ENCODE data around the gene MMADHC.
"Not testable (repeated sequence)": the region's sequence is repeated elsewhere in the genome, so short reads cannot be mapped to it uniquely, and the experiment has no call there.

MMADHC gene

GRCh38 chr2:149572102-149572953, 15.2 kb downstream of the MMADHC start:
- Histone ChIP-seq H3K9me3 (no peaks in the 10 kb centered on the region), H3K4me3 (no peak overlapping the region), H3K27me3 (no peaks in the 10 kb centered on the region), H3K27ac (peak overlapping the region; percentile 13 to 54), H3K4me1 (peaks cover 0 to 21% (median 13%) of the 10 kb centered on the region in 4 donors), H3K36me3 (peaks cover 63 to 77% (median 65%) of the 10 kb centered on the region in 3 donors)
- no peak for DNase-seq
- intact Hi-C loops (cut with DNase I; ENCODE audit: low total_unique reads), result loop anchor here (10.0 kb wide), 1 partner anchor 1738 kb away; no protein-coding TSS in a partner anchor
- TF ChIP-seq CTCF (IDR thresholded peaks at IDR 0.05), result no peak

- Histone ChIP-seq H3K4me1 (peaks cover 0 to 16% (median 8%) of the 10 kb centered on the region in 4 donors), H3K27me3 (no peaks in the 10 kb centered on the region), H3K27ac (no peak overlapping the region), H3K4me3 (no peak overlapping the region), H3K9me3 (no peaks in the 10 kb centered on the region), H3K36me3 (peaks cover 36 to 63% (median 45%) of the 10 kb centered on the region in 3 donors)
- no peak for DNase-seq
- no peak for TF ChIP-seq CTCF (IDR thresholded peaks at IDR 0.05)
- intact Hi-C loops (cut with DNase I; ENCODE audit: low total_unique reads), result no loop called here
These were observed 19.4 kb downstream of the MMADHC start for GRCh38 chr2:149568138-149568537.

GRCh38 chr2:149566652-149567051, 20.9 kb downstream of the MMADHC start:
- no peaks in the 10 kb centered on the region for H3K9me3 ChIP-seq
- TF ChIP-seq CTCF (IDR thresholded peaks at IDR 0.05), result no peak
- H3K27ac ChIP-seq, result no peak overlapping the region
- intact Hi-C loops (cut with DNase I; ENCODE audit: low total_unique reads), result no loop called here
- peaks cover 36 to 48% (median 45%) of the 10 kb centered on the region in 3 donors for H3K36me3 ChIP-seq
- H3K4me1 ChIP-seq, result peaks cover 0 to 3% (median 0%) of the 10 kb centered on the region in 4 donors
- no peaks in the 10 kb centered on the region for H3K27me3 ChIP-seq
- DNase-seq, result no peak
- no peak overlapping the region for H3K4me3 ChIP-seq

- H3K9me3 ChIP-seq; H3K4me1 ChIP-seq; H3K27me3 ChIP-seq; H3K4me3 ChIP-seq; H3K27ac ChIP-seq; intact Hi-C loops (cut with DNase I; ENCODE audit: low total_unique reads); DNase-seq: not testable (repeated sequence)
- peaks cover 29 to 43% (median 38%) of the 10 kb centered on the region in 3 donors for H3K36me3 ChIP-seq
These were observed 21.9 kb downstream of the MMADHC start for GRCh38 chr2:149565625-149566024.

- no peaks in the 10 kb centered on the region for H3K9me3 ChIP-seq
- no peak for TF ChIP-seq CTCF (IDR thresholded peaks at IDR 0.05)
- no peak overlapping the region for H3K4me3 ChIP-seq
- H3K27ac ChIP-seq, result no peak overlapping the region
- peaks cover 0 to 4% (median 0%) of the 10 kb centered on the region in 4 donors for H3K4me1 ChIP-seq
- H3K27me3 ChIP-seq, result no peaks in the 10 kb centered on the region
- intact Hi-C loops (cut with DNase I; ENCODE audit: low total_unique reads), result loop anchor here (5.0 kb wide), 1 partner anchor 548 kb away; no protein-coding TSS in a partner anchor
- peaks cover 23 to 39% (median 31%) of the 10 kb centered on the region in 3 donors for H3K36me3 ChIP-seq
- no peak for DNase-seq
These were observed 22.6 kb downstream of the MMADHC start for GRCh38 chr2:149564983-149565382.

GRCh38 chr2:149564097-149564496, 23.5 kb downstream of the MMADHC start:
- no peak for TF ChIP-seq CTCF (IDR thresholded peaks at IDR 0.05)
- Histone ChIP-seq H3K4me1 (peaks cover 0 to 4% (median 0%) of the 10 kb centered on the region in 4 donors), H3K36me3 (peaks cover 14 to 30% (median 24%) of the 10 kb centered on the region in 3 donors), H3K27ac (no peak overlapping the region), H3K27me3 (no peaks in the 10 kb centered on the region), H3K9me3 (no peaks in the 10 kb centered on the region), H3K4me3 (no peak overlapping the region)
- intact Hi-C loops (cut with DNase I; ENCODE audit: low total_unique reads), result loop anchor here (5.0 kb wide), 1 partner anchor 547 kb away; no protein-coding TSS in a partner anchor
- no peak for DNase-seq
